Measurements from ENCODE around the gene FAM53A.
"Not testable (repeated sequence)": the region's sequence is repeated elsewhere in the genome, so short reads cannot be mapped to it uniquely, and the experiment has no call there.

FAM53A gene

DNA sequence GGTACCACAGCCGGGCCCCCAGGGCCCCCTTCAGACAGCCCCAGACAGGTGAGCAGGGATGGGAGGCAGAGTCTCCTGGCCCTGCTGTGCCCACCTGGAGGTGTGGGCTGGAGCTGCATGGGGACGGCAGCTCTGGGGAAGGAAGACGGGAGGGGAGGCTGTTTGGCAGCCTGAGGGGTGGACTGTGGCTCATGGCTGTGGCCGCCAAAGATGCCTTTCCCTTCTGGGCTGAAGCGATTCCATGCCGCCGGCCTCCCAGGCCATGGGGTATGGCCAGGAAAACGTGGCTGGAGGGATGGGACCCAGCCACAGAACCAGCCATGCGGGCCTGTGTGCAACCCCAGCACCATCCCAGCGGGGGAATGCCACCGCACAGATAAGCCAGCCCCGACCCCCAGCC, 65.7 kb downstream of the FAM53A start:
- no peak for DNase-seq

DNA sequence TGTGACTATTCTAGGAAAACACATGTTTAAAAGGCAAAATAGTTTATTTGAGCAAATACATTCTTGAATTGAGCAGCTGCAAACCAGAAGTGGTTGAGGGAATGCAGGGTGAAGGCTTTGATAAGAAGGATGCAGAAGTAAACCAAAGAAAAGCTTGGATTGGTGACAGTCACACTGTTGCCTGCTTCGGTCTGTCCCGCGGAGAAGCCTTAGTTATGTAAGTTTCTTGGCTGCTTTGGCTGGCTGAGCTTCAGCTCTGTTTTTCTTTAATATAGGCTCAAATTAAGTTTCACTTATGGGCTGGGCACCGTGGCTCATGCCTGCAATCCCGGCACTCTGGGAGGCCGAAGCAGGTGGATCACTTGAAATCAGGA, 67.6 kb downstream of the FAM53A start:
- no peak for DNase-seq

DNA sequence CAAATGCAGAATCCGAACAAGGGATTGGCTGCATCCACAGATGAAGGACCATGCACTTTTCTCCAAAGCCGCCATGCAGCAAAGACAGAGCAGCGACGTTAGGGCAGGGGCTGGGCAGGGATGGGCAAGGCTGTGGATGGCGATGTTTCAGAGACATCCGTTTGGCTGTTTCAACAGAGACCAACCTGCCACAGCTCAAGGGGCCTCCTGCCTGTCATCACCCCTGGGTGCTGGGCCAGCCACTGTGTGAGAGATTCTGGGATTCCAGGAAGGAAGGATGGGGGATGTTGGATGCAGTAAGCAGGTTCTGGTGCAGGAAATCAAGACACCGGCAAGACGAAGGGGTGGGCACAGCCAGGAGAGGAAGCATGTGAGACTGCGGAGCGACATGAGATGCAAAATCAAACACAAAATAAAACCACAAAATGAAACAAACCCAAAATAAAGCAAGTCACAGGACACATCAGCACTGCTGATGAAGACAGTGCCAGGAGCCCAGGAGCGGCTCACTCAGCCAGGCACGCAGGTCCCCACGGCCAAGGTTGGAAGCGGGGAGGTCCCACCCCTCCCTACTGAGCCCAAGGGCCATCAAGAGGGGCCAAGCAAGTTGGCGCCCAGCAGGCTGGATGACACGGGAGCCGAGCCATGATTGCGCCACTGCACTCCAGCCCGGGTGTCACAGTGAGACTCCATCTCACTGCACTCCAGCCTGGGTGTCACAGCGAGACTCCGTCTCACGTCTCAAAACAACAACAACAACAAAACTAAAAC, 68.1 kb downstream of the FAM53A start:
- no peak for DNase-seq

DNA sequence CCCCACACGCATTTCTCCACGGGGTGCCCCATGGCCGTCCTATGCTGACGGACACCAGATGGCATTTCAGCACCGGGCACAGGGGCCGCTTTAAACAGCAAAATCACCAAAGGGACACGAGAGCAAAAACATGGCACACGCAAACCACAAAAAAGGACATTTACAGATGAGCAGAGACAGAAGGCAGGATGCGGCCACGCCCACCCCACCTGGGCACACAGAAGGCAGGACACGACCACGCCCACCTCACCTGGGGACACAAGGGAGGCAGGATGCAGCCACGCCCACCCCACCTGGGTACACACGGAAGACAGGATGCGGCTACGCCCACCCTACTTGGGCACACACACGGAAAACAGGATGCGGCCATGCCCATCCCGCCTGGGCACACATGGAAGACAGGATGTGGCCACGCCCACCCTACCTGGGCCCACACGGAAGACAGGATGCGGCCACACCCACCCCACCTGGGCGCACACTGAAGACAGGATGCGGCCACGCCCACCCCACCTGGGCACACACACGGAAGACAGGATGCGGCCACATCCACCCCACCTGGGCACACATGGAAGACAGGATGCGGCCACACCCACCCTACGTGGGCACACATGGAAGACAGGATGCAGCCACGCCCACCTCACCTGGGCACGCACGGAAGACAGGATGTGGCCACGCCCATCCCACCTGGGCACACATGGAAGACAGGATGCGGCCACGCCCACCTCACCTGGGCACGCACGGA, 69.1 kb downstream of the FAM53A start:
- no peak for DNase-seq

DNA sequence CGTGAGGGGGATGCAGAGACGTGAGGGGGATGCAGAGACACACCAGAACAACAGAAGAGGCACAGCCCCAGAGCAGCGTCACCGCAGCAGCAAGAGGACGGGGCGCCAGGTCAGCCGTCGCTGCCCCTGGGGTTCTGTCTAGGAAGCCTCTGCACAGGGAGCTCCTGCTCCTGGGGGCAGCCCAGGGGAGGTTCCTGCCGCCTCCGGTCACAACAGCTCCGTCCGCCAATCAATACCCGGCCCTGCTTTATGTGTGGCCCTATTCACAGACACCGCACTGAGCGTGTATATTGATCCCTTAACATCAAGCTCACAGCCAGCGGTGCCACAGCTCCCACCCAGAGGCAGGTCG, 69.6 kb downstream of the FAM53A start:
- DNase-seq, result no peak

DNA sequence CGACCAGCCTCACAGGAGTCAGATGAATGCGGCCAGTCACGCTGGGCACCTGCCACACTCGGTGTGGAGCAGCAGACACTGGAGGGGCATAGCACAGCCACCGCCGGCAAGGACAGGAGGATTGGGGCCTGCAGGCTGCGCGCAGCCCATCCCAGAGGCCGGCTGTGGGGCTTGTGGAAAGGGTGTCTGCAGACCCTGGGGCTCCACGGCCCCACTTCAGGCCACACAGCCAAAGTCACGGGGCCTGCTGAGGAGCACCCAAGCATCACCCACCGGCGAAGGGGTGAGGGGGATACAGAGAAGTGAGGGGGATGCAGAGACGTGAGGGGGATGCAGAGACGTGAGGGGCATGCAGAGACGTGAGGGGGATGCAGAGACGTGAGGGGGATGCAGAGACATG, 70.1 kb downstream of the FAM53A start:
- DNase-seq, result no peak

DNA sequence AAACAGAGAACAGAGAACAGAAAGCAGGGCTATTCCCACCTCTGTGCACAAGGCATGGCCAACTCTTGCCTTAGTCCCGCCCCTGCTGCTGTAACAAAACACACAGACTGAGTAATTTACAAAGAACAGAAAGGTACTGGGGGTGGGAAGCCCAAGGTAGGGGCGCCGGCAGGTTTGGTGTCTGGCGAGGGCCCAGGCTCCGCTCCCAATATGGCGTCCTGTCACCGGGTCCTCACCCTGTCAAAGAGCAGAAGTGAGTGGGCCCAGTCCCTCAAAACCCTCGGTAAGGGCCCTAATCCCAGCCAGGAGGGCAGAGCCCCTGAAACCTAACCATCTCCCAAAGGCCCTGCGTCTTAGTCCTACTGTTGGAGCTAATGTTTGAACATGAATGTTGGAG, 71.0 kb downstream of the FAM53A start:
- DNase-seq, result no peak

DNA sequence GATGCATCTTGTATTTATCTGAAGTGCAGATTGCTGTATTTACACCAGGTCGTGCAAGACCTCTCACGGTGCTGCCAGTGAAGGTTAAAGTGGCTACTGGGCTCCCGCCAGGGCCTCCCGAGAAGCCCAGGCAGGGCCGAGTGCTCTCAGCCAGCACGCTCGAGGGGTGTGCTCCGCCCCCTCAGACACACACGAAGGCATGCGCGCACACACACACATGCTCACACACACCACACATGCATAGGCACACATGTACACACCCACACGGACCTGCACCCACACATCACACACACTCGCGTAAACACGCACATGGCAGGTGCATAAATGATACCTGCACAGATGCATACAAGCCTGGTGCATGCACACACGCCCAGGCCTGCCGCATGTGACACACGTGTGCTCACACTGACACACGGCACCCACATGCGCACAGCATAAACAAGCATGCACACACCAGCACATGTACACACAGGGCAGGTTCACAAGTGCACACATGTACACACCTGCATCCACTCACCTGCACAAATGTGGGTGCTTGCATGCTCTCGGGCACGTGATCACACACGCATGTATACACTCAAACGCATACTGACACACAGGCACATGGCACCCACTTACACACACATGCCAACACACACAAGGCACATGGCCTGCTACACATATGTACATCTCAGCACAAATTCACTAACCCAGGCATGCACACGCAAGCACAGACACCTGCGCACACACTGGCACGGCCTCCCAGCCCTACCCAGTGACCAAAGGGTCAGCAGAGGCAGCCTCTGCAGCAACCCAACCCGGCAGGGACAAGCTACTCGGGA, 71.6 kb downstream of the FAM53A start:
- DNase-seq, result no peak

DNA sequence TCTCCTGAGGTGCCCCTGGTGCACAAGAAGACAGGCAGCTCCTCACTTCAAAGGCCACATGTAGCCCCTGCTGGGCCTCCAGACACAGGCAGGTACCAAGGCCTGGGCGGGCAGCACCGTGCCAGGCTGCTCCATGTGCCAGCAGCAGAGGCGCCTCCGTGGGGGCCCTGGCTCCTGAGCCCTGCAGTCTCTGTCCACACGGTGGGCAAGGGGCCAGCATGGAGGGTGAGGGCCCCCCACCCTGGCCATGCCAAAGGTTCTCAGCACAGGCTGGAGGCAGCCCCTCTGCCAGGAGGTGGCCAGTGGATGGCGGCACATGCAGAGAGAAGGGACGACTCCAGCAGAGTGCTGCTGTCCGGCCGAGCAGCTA, 72.6 kb downstream of the FAM53A start:
- DNase-seq, result no peak

DNA sequence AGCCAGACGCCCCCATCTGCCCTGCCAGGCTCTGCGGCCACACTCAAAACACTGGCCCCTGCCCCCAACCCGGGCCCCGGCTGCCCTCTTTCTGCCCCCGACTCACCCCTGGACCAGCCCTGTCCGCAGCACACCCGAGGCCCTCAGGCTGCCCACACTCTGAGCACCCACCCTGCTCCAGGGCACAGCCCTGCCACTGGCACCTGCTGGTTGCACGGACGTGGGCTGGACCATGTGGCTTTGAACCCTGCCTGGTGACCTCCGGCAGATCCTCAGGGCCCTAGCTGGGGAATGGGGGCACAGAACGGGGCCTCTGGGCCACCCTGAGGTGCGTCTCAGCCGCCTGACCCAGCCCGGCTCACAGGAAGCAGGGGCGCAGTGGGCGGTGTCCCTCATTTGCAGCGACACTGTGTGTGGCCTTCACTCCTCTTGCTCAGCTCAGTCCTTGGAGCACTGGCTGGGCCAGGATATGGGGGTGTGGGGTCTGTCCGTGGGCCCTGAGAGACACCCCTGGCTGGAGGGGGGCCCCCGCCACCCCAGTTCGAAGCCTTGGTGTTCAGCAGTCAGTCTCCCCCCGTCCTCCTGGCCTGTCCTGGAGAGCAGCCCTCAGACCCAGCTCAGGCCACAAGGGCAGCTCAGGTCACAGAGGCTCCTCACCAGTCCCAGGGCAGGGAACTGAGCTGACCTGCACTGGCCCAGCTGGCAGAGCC, 73.2 kb downstream of the FAM53A start:
- DNase-seq, result no peak

DNA sequence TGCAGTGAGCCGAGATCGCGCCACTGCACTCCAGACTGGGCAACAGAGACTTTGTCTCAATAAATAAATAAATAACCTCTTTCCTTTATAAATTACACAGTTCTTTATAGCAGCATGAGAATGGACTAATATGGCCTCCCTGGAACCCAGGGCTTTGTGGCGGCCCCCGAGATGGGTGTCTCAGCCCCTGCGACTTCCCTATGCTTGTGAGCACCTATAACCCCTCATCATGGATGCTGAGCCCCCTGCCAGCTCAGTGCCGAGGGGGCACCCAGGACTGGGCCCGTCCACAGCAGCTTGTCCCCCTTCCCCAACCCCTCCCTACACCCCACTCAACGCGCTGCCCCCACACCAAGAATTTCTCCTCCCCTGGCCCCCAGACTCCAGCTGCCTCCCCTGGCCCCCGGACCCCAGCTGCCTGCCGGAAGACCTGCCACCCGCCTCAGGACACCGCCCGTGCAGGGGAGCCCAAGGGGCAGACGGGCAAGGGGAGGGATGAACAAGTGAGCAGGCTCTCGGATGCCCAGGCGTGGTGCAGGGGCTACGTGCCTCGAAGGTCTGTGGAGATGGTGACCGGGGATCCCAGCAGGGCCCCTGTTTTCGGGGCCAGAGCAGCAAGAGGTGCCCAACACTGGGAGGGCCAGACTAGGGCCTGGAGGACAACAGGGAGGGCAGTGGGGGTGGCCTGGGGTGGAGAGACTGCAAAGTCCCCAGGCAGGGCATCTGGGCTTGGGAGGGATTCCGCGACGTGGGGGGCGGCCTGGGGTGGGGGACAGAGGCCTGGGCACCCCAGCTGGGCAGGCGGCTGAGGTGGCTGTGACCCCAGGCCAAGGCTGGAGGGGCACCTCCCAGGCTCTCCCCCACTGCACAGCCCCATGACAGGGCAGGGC, 74.0 kb downstream of the FAM53A start:
- no peak for DNase-seq

DNA sequence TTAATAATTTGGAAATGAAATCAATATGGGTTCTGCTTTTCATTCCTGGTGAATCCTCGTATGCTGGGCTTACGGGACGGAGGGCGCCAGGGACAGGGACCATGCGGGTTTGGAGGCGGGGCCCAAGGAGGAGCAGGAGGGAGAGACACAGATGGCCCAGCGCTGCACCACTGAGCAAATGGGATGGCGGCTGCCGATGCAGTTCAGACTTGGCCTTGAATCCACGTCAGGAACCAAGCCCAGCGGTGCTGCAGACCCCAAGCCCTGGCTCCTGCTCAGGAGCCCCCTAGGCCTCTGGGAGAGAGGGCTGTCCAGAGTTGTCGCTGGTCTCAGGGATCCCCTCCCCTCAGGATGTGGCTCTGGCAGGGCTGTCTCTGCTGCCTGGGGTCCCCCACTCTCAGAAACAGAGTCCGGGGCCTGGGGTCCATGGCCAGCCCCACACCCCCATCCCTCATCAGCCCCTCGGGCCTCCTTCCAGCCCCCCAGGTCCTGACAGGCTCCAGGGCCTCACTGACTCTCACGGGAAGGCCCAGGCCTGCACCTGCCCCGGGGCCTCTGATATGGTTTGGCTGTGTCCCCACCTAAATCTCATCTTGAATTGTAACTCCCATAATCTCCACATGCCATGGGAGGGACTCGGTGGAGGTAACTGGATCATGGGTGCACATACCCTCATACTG, 75.2 kb downstream of the FAM53A start:
- no peak for DNase-seq

DNA sequence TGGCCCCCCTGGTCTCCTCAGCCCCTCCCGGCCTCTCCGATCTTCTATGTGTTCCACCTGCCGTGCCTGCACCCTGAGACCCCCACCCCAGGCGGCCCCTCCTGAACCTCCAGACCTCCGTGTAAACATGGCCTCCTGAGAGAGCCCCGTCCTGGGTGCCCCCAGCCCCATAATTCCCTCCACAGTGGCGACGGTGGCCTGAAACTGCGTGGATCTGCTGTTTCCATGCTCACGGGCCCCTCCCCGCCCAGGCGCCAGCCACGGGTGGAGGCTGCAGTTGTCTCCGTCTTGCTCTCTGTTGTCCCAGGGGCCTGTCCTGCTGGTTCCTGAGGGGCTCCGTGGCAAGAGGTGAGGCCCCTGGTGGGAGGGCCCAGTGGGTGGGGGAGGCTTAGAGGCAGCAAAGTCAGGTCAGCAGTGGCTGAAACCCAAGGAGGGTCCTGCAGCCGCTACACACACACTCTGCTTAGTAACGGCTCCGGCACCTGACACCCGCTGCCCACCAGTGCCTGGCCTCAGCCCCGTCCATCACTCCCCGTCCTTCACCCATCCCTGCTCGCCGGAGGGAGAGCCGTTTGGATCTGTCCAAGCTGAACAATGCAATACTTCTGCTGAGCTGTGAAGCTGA, 75.8 kb downstream of the FAM53A start:
- DNase-seq, result no peak

DNA sequence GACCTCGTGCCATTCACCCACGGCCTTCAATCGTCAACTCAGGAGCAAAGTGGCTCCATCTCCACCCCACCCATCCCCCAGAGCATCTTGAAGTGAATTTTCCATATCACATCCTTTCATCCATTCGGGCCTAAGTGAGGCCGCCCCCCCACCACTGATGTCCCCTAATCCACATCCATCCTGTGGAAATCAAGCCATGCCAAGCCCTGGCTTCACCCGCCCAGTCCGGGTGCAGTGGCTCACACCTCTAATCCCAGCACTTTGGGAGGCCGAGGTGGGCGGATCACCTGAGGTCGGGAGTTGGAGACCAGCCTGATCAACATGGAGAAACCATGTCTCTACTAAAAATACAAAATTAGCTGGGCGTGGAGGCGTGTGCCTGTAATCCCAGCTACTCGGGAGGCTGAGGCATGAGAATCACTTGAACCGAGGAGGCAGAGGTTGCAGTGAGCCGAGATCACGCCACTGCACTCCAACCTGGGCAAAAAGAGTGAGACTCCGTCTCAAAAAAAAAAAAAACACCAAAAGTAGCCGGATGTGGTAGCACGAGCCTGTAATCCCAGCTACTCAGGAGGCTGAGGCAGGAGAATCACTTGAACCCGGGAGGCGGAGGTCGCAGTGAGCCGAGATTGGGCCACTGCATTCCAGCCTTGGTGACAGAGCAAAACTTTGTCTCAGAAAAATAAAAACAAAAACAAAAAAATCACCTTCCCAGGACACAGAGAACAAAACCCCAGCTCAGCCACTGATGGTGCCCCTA, 76.5 kb downstream of the FAM53A start:
- DNase-seq, result not testable (repeated sequence)

DNA sequence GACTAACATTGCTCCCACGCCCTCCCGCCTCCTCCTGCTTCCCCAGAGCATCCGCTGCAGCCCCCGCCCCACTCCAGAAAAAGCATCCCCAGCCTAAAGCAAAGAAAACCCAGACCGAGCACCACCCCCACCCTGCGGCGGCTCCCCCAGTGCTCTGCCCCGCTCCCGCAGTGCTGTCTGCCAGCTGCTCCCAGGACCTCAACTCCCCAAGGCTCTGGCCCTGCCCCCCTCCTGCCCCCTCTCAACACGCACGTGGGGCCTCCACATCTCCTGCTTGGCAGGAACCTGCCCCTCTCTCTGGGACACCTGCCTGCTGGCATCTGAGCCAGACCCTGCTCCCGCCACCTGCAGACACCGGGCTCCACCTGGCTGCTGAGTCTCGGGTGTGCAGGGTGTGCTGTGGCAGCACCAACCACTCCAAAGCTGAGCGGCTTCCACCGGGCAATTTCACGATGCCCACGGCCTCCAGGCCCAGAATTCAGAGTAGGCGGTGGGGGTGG, 79.4 kb downstream of the FAM53A start:
- no peak for DNase-seq

DNA sequence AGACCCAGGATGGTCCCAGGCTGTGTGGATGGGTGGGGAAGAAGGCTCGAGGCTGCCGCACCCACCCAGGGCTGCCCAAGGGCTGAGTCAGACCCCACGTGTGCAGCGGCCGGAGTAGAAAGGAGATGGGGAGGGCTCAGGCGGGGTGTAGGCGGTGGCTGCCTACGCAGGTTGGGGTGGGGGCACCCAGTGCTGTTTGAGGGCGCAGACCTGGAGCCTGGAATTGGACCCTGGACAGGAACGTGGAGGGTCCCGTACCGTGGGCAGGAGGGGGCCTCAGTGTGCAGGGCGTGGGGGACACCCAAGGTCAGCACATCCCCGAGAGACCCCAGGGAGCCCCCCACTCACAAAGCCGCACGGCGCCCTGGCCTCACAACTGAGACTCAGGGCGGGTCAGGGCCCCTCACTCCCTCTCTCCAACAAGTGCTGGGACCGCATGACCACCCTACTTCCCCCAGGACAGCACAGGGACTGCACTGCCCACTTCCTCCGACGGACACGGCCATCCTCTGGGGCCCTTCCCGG, 79.9 kb downstream of the FAM53A start:
- no peak for DNase-seq

DNA sequence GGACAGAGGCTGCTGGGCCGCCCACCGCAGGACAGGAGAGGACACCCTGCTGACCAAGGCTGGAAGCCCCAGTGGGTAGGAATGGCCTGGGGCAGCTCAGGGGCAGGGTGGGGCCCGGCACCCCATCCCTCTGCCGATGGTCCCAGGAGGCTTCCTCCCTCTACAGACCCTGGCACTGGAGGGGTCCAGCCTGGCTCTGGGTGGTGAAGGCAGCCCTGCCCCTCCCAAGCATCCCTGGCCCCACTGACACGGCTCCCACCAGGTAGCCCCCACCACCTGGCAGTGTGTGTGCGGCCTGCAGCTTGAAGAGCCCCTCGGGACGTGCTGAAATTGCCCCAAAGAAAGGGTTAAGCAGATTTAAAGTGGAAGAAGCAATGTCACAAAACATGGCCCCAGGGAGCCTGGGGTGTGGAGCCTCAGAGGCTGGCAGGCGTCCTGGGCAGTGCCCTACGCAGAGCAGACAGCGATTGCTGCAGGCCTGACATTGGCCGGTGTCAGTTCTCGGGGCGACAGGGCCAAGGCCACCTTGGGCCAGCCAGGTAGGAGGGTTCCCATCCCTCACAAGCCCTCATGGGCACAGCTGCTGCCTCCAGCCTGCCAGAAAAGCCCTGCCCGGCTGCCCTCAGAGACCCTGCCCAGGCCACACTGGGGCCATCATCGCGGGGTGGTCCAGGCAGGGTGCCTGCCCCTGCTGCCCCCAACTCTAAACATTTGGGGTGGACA, 80.5 kb downstream of the FAM53A start:
- no peak for DNase-seq

DNA sequence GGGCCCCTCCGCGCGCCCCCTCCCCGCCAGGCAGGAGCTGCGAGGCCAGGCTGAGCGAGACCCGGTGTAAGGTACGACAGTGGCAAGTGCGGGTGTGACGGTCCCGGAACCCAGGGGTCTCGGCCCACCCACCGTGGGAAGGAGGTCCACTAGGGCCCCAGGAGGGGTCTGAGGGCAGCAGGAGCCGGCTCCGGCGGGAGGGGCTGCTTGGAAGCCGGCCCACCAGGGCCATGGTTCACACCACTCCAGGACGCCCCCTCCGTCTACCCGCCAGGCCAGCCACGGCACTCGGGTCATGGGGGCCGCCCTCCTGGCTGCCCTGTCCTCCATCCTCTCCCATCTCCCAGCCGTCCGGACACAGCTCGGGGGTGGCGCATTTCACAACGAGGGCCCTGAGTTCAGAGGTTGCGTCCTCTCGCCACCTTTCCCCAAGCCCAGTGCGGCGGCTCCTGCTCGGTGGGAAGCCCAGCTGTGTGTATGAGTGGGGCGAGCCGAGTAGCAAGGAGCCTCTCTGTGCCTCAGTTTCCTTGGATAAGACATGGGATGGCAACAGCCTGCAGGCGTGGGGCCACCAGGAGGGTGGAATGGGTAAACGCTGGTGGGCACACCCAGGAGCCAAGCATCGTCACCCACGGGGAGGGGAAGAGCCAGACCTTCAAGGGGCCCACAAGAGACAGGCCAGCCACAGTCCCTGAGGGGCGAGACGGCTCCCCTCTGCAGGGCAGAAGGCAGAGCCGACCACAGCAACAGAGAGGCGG, 81.3 kb downstream of the FAM53A start:
- no peak for DNase-seq
